AG10803 (cell line): Measurements from ENCODE around the gene DGKD.

Source experiments
- DNase-seq: peaks from one replicate; pipeline ENCODE4 v3.0.0; 2010; ENCODE audit warnings: low read depth
- H3K4me3 ChIP-seq: 2 replicates; pipeline ENCODE4 v1.5.1; 2011; ENCODE audit warnings: mild to moderate bottlenecking, low read length, control low read depth
- CTCF ChIP-seq: conservative IDR thresholded peaks from 2 replicates; pipeline ENCODE4 v1.5.1; 2011; ENCODE audit warnings: mild to moderate bottlenecking, low read length, control low read depth, inconsistent platforms

The DGKD gene

GRCh38 chr2:233464531-233465240, 110.4 kb downstream of the DGKD start:
- TF ChIP-seq CTCF = no peak
- no peak overlapping the region for H3K4me3 ChIP-seq
- DNase-seq = no peak

GRCh38 chr2:233466991-233467603, 112.8 kb downstream of the DGKD start:
- DNase-seq = no peak
- TF ChIP-seq CTCF = no peak
- no peak overlapping the region for H3K4me3 ChIP-seq

- DNase-seq = no peak
- no peak for TF ChIP-seq CTCF
- H3K4me3 ChIP-seq = no peak overlapping the region
These were observed 113.9 kb downstream of the DGKD start for GRCh38 chr2:233468047-233468740.

- H3K4me3 ChIP-seq = no peak overlapping the region
- DNase-seq = no peak
- TF ChIP-seq CTCF = no peak
These were observed 114.4 kb downstream of the DGKD start for GRCh38 chr2:233468741-233469110.

- H3K4me3 ChIP-seq = no peak overlapping the region
- no peak for TF ChIP-seq CTCF
- no peak for DNase-seq
These were observed 115.1 kb downstream of the DGKD start for GRCh38 chr2:233469261-233470010.

GRCh38 chr2:233470011-233470687, 115.9 kb downstream of the DGKD start:
- DNase-seq = no peak
- no peak overlapping the region for H3K4me3 ChIP-seq
- TF ChIP-seq CTCF = no peak
